H9 (cell line): Measurements from ENCODE around the gene ARRB1. TPM values are rescaled to one million over a fixed set of nuclear protein-coding genes. Genes with fewer than 3 reads are reported as not detected.

ENCODE experiments used
- DNase-seq: peaks from one replicate; pipeline ENCODE4 v3.0.0-alpha.2; 2017
- H2AFZ ChIP-seq: one replicate; pipeline ENCODE4 v1.6.1; 2013; ENCODE audit warnings: mild to moderate bottlenecking, low read length, control low read depth, moderate library complexity
- H2AK5ac ChIP-seq: 2 replicates; pipeline ENCODE4 v1.6.1; 2013; ENCODE audit warnings: low read length, control low read depth, mixed read lengths; ENCODE audit not compliant: insufficient read length
- H2BK120ac ChIP-seq: one replicate; pipeline ENCODE4 v1.6.1; 2013; ENCODE audit warnings: low read depth, mild to moderate bottlenecking, low read length, control low read depth, inconsistent platforms; ENCODE audit not compliant: poor library complexity, severe bottlenecking
- H2BK12ac ChIP-seq: 2 replicates; pipeline ENCODE4 v1.6.1; 2013; ENCODE audit warnings: low read length, control low read depth, mixed read lengths, low read depth; ENCODE audit not compliant: insufficient read length
- H2BK15ac ChIP-seq: 2 replicates; pipeline ENCODE4 v1.6.1; 2013; ENCODE audit warnings: low read depth, low read length, control low read depth
- H2BK20ac ChIP-seq: one replicate; pipeline ENCODE4 v1.6.1; 2013; ENCODE audit warnings: low read depth, mild to moderate bottlenecking, low read length, control low read depth, inconsistent platforms; ENCODE audit not compliant: poor library complexity, severe bottlenecking
- H2BK5ac ChIP-seq: 2 replicates; pipeline ENCODE4 v1.6.1; 2013; ENCODE audit warnings: low read length, control low read depth, mixed read lengths; ENCODE audit not compliant: insufficient read length
- H3K14ac ChIP-seq: 2 replicates; pipeline ENCODE4 v1.6.1; 2013; ENCODE audit warnings: low read length, control low read depth; ENCODE audit not compliant: insufficient read depth
- H3K18ac ChIP-seq: 2 replicates; pipeline ENCODE4 v1.6.1; 2013; ENCODE audit warnings: low read depth, mild to moderate bottlenecking, mixed read lengths, low read length, control low read depth; ENCODE audit not compliant: insufficient read length
- H3K23ac ChIP-seq: 2 replicates; pipeline ENCODE4 v1.6.1; 2013; ENCODE audit warnings: low read length, control low read depth, mixed read lengths, low read depth; ENCODE audit not compliant: insufficient read length
- H3K23me2 ChIP-seq: 2 replicates; pipeline ENCODE4 v1.6.1; 2013; ENCODE audit warnings: low read depth, mild to moderate bottlenecking, mixed read lengths, low read length, control low read depth; ENCODE audit not compliant: insufficient read length, poor library complexity, severe bottlenecking
- H3K27ac ChIP-seq: 2 replicates; pipeline ENCODE4 v1.5.1; 2013; ENCODE audit warnings: low read length, control low read depth, mixed read lengths, low read depth; ENCODE audit not compliant: insufficient read length
- H3K27me3 ChIP-seq: 2 replicates; pipeline ENCODE4 v1.6.1; 2013; ENCODE audit warnings: low read length, control low read depth, inconsistent platforms; ENCODE audit not compliant: insufficient read depth
- H3K4ac ChIP-seq: 2 replicates; pipeline ENCODE4 v1.6.1; 2013; ENCODE audit warnings: low read depth, mild to moderate bottlenecking, control low read depth, inconsistent platforms, low read length, moderate library complexity
- H3K4me1 ChIP-seq: 2 replicates; pipeline ENCODE4 v1.6.1; 2013; ENCODE audit warnings: low read length, control low read depth, inconsistent platforms; ENCODE audit not compliant: insufficient read depth
- H3K4me2 ChIP-seq: 2 replicates; pipeline ENCODE4 v1.6.1; 2013; ENCODE audit warnings: low read length, control low read depth, mixed read lengths; ENCODE audit not compliant: insufficient read length, insufficient read depth
- H3K56ac ChIP-seq: 2 replicates; pipeline ENCODE4 v1.6.1; 2013; ENCODE audit warnings: low read depth, mild to moderate bottlenecking, mixed read lengths, low read length, control low read depth; ENCODE audit not compliant: insufficient read length
- H3K79me1 ChIP-seq: 2 replicates; pipeline ENCODE4 v1.6.1; 2013; ENCODE audit warnings: low read depth, mild to moderate bottlenecking, moderate library complexity, low read length, control low read depth, inconsistent platforms; ENCODE audit not compliant: insufficient read depth, poor library complexity, severe bottlenecking
- H3K79me2 ChIP-seq: 2 replicates; pipeline ENCODE4 v1.6.1; 2013; ENCODE audit warnings: low read length, control low read depth, inconsistent platforms; ENCODE audit not compliant: insufficient read depth
- H3K9ac ChIP-seq: 2 replicates; pipeline ENCODE4 v1.6.1; 2013; ENCODE audit warnings: low read length, control low read depth, mixed read lengths; ENCODE audit not compliant: insufficient read length; ENCODE audit errors: extremely low read depth
- H3K9me3 ChIP-seq: one replicate; pipeline ENCODE4 v1.6.1; 2013; ENCODE audit warnings: low read depth, low read length, inconsistent platforms; ENCODE audit not compliant: control insufficient read depth
- H3T11ph ChIP-seq: one replicate; pipeline ENCODE4 v1.6.1; 2013; ENCODE audit warnings: mild to moderate bottlenecking, low read length, control low read depth, inconsistent platforms
- H4K20me1 ChIP-seq: one replicate; pipeline ENCODE4 v1.6.1; 2013; ENCODE audit not compliant: control insufficient read depth, insufficient read length, insufficient read depth
- H4K5ac ChIP-seq: 2 replicates; pipeline ENCODE4 v1.6.1; 2013; ENCODE audit warnings: low read depth, mild to moderate bottlenecking, mixed read lengths, low read length, control low read depth; ENCODE audit not compliant: insufficient read length
- H4K8ac ChIP-seq: replicated peaks from 2 replicates; pipeline ENCODE4 v1.6.1; 2013; ENCODE audit warnings: low read length, control low read depth, mixed read lengths, low read depth; ENCODE audit not compliant: insufficient read length
- H4K91ac ChIP-seq: 2 replicates; pipeline ENCODE4 v1.6.1; 2013; ENCODE audit warnings: low read depth, mild to moderate bottlenecking, moderate library complexity, mixed read lengths, low read length, control low read depth; ENCODE audit not compliant: insufficient read length
- H3K27ac Mint-ChIP-seq, 3 experiments: 2 replicates in 2 of 3; 3 replicates in 1 of 3; pipeline ENCODE4 v1.8.0; 2020 to 2021; ENCODE audit warnings: mixed read lengths in 3 of 3, mild to moderate bottlenecking in 1 of 3, moderate library complexity in 1 of 3
- H3K27me3 Mint-ChIP-seq: 2 replicates; pipeline ENCODE4 v1.8.0; 2021; ENCODE audit warnings: low read depth, mild to moderate bottlenecking, moderate library complexity, mixed read lengths
- H3K36me3 Mint-ChIP-seq, 3 experiments: 2 replicates in 2 of 3; 3 replicates in 1 of 3; pipeline ENCODE4 v1.8.0; 2020 to 2021; ENCODE audit warnings: low read depth in 3 of 3, mixed read lengths in 3 of 3; ENCODE audit not compliant: insufficient read depth in 1 of 3
- H3K4me1 Mint-ChIP-seq, 2 experiments: 2 replicates each; pipeline ENCODE4 v1.8.0; 2020; ENCODE audit warnings: mixed read lengths in 2 of 2
- H3K4me3 Mint-ChIP-seq, 2 experiments: 2 replicates in 1 of 2; 3 replicates in 1 of 2; pipeline ENCODE4 v1.8.0; 2020 to 2021; ENCODE audit warnings: mild to moderate bottlenecking in 2 of 2, mixed read lengths in 2 of 2, moderate library complexity in 1 of 2
- H3K9me3 Mint-ChIP-seq, 2 experiments: 2 replicates in 1 of 2; 3 replicates in 1 of 2; pipeline ENCODE4 v1.8.0; 2020; ENCODE audit warnings: mild to moderate bottlenecking in 2 of 2, mixed read lengths in 2 of 2, moderate library complexity in 1 of 2
- WGBS: extraction: QIAGEN DNeasy Blood & Tissue Kit; methylation state at CpG from one replicate; pipeline ENCODE4 v1.1.7; 2013; ENCODE audit warnings: missing lambda C conversion rate, low lambda C conversion rate, mixed read lengths; ENCODE audit not compliant: insufficient read length; ENCODE audit errors: extremely low coverage; 5-methylcytosine and 5-hydroxymethylcytosine counted together
- total RNA-seq: library from RNA; stranded (reverse); gene quantifications from 2 replicates; pipeline ENCODE4 v1.2.1, GENCODE V29; 2021
- TF ChIP-seq, protein P1 (sequence below): fragments of 200-600 bp; sonication (generic); conservative IDR thresholded peaks from 3 replicates; pipeline ENCODE4 v1.8.0; 2021; ENCODE audit warnings: antibody characterized with exemption, mild to moderate bottlenecking

Gene ARRB1
- total RNA-seq, 1 experiment from 2014 or later: 20.6 TPM

DNA sequence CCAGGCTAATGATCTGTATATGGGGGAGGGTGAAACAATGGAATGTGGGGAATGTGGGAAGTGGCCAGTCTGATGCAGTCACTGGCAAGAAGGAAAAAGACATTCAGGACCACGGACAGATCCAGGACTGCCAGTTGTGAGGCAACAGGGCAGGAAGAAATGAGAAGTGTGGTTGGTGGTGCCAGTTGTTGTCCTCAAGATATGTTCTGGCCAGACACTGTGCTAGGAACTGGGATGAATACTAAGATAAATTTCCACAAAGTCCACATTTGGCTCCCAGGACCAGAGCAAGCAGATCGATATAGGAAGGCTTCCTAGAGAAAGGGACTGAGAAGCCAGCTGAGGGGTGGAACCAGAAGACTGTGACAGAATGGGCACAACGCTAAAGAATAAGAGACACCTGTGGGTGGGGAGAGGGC is 117.7 kb downstream of the ARRB1 start:
- H2BK12ac ChIP-seq: no peak overlapping the region
- no peak overlapping the region for H3K27ac ChIP-seq
- 0 out of 2 replicates have a peak, but pooled peaks cover 2% of the 10 kb centered on the region for H3K79me2 ChIP-seq
- H4K8ac ChIP-seq: no peak overlapping the region
- H4K5ac ChIP-seq: no peak overlapping the region
- H3K18ac ChIP-seq: no peak overlapping the region
- H2BK5ac ChIP-seq: no peak overlapping the region
- no peak overlapping the region for H3T11ph ChIP-seq
- WGBS: no CpG with 5 or more reads among the region's 3 CpGs
- TF ChIP-seq, protein P1, sequence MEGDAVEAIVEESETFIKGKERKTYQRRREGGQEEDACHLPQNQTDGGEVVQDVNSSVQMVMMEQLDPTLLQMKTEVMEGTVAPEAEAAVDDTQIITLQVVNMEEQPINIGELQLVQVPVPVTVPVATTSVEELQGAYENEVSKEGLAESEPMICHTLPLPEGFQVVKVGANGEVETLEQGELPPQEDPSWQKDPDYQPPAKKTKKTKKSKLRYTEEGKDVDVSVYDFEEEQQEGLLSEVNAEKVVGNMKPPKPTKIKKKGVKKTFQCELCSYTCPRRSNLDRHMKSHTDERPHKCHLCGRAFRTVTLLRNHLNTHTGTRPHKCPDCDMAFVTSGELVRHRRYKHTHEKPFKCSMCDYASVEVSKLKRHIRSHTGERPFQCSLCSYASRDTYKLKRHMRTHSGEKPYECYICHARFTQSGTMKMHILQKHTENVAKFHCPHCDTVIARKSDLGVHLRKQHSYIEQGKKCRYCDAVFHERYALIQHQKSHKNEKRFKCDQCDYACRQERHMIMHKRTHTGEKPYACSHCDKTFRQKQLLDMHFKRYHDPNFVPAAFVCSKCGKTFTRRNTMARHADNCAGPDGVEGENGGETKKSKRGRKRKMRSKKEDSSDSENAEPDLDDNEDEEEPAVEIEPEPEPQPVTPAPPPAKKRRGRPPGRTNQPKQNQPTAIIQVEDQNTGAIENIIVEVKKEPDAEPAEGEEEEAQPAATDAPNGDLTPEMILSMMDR: no peak
- H3K23ac ChIP-seq: no peak overlapping the region
- no peak overlapping the region for H2BK20ac ChIP-seq
- no peak overlapping the region for H3K56ac ChIP-seq
- H2BK15ac ChIP-seq: no peak overlapping the region
- no peaks in the 10 kb centered on the region for H3K79me1 ChIP-seq
- H2AK5ac ChIP-seq: no peak overlapping the region
- H4K91ac ChIP-seq: no peak overlapping the region
- no peaks in the 10 kb centered on the region for H3K9me3 Mint-ChIP-seq
- H4K20me1 ChIP-seq: no peaks in the 10 kb centered on the region
- no peak overlapping the region for H3K27ac Mint-ChIP-seq
- no peaks in the 10 kb centered on the region for H3K9me3 ChIP-seq
- H3K36me3 Mint-ChIP-seq: no peaks in the 10 kb centered on the region
- no peak overlapping the region for H3K4ac ChIP-seq
- H3K4me1 Mint-ChIP-seq: peaks cover 17 to 27% of the 10 kb centered on the region in 2 experiments
- no peaks in the 10 kb centered on the region for H3K23me2 ChIP-seq
- H3K9ac ChIP-seq: no peak overlapping the region
- no peaks in the 10 kb centered on the region; the same call in 1 of the 2 replicates for H3K27me3 ChIP-seq
- peaks cover 24% of the 10 kb centered on the region for H3K27me3 Mint-ChIP-seq
- no peak overlapping the region for H2AFZ ChIP-seq
- no peak overlapping the region for H3K4me3 Mint-ChIP-seq
- peak; percentile 73 for DNase-seq
- no peaks in the 10 kb centered on the region for H3K4me1 ChIP-seq
- no peak overlapping the region for H3K14ac ChIP-seq
- H2BK120ac ChIP-seq: no peak overlapping the region
- H3K4me2 ChIP-seq: no peak overlapping the region
